Measurements from ENCODE around the gene CFAP251.
A peak's percentile ranks its signal among the peaks of the same experiment; 100 is the strongest.

Gene CFAP251

GRCh38 chr12:121946313-121947025 is 28.1 kb downstream of the CFAP251 start:
- no peak for DNase-seq

- no peak for DNase-seq
These were observed 29.6 kb downstream of the CFAP251 start for GRCh38 chr12:121947981-121948380.

- DNase-seq, result peak; percentile 92
These were observed 31.4 kb downstream of the CFAP251 start for GRCh38 chr12:121949648-121950397.

- no peak for DNase-seq
These were observed 34.8 kb downstream of the CFAP251 start for GRCh38 chr12:121953117-121953692.

GRCh38 chr12:121953695-121954094 is 35.3 kb downstream of the CFAP251 start:
- DNase-seq, result no peak

GRCh38 chr12:121955258-121956237 is 37.2 kb downstream of the CFAP251 start:
- no peak for DNase-seq

GRCh38 chr12:121957861-121958515 is 39.6 kb downstream of the CFAP251 start:
- no peak for DNase-seq

GRCh38 chr12:121958541-121959240 is 40.3 kb downstream of the CFAP251 start:
- DNase-seq, result peak; percentile 36

GRCh38 chr12:121960541-121960940 is 42.1 kb downstream of the CFAP251 start:
- DNase-seq, result no peak

- no peak for DNase-seq
These were observed 42.9 kb downstream of the CFAP251 start for GRCh38 chr12:121961195-121961879.

GRCh38 chr12:121963341-121964018 is 45.1 kb downstream of the CFAP251 start:
- DNase-seq, result no peak

- DNase-seq, result peak; percentile 84
These were observed 46.6 kb downstream of the CFAP251 start for GRCh38 chr12:121964813-121965643.

- DNase-seq, result no peak
These were observed 48.6 kb downstream of the CFAP251 start for GRCh38 chr12:121966959-121967358.

GRCh38 chr12:121968876-121969275 is 50.5 kb downstream of the CFAP251 start:
- DNase-seq, result no peak

GRCh38 chr12:121969726-121970125 is 51.3 kb downstream of the CFAP251 start:
- no peak for DNase-seq

GRCh38 chr12:121970581-121971300 is 52.3 kb downstream of the CFAP251 start:
- DNase-seq, result no peak

- no peak for DNase-seq
These were observed 55.9 kb downstream of the CFAP251 start for GRCh38 chr12:121974026-121974985.

All from fibroblast of skin of abdomen (primary cell).